ENCODE results near the gene FAM107B.

- no peak for TF ChIP-seq CTCF (IDR thresholded peaks at IDR 0.05)
- no peak for TF ChIP-seq POLR2A (IDR thresholded peaks at IDR 0.05)
- TF ChIP-seq POLR2AphosphoS5 (IDR thresholded peaks at IDR 0.05), result peak; percentile 20
- no peak for TF ChIP-seq EP300 (IDR thresholded peaks at IDR 0.05)
Measured at GRCh38 chr10:14665304-14665703, 109.4 kb downstream of the FAM107B start.

Measured in gastroesophageal sphincter (tissue), 3 donors.